Ovary (tissue), 3 donors: ENCODE results near the gene C16orf95.

Source experiments
- POLR2A ChIP-seq: fragments of 450-650 bp; IDR thresholded peaks from one replicate; pipeline ENCODE4 v1.6.1; 2017; ENCODE audit warnings: antibody characterized with exemption, mild to moderate bottlenecking, moderate library complexity
- TF ChIP-seq, protein P1 (sequence below), 3 donors: fragments of 450-650 bp in 2 of 3; fragments of 200-600 bp in 1 of 3; IDR thresholded peaks; one replicate each; pipeline versions ENCODE4 v1.5.1 to v1.8.0; 2016 to 2022; ENCODE audit warnings: antibody characterized with exemption in 3 of 3, mild to moderate bottlenecking in 1 of 3
- donor health status: DM: no; HTN: no; CAD: no.

DNA sequence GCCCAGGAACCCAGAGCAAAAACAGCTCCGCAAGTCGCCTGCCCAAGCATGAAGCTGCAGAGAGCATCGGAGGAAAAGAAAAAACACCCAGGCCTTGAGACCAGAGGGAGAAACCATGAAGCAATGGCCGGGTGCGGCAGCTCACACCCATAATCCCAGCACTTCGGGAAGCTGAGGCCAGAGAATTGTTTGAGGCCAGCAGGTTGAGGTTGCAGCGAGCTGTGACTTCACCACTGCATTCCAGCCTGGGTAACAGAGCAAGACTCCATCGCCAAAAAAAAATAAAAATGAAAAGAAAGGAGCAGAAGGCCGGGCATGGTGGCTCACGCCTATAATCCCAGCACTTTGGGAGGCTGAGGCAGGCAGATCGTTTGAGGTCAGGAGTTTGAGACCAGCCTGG lies 40.3 kb downstream of the C16orf95 start:
- TF ChIP-seq, protein P1, sequence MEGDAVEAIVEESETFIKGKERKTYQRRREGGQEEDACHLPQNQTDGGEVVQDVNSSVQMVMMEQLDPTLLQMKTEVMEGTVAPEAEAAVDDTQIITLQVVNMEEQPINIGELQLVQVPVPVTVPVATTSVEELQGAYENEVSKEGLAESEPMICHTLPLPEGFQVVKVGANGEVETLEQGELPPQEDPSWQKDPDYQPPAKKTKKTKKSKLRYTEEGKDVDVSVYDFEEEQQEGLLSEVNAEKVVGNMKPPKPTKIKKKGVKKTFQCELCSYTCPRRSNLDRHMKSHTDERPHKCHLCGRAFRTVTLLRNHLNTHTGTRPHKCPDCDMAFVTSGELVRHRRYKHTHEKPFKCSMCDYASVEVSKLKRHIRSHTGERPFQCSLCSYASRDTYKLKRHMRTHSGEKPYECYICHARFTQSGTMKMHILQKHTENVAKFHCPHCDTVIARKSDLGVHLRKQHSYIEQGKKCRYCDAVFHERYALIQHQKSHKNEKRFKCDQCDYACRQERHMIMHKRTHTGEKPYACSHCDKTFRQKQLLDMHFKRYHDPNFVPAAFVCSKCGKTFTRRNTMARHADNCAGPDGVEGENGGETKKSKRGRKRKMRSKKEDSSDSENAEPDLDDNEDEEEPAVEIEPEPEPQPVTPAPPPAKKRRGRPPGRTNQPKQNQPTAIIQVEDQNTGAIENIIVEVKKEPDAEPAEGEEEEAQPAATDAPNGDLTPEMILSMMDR (IDR thresholded peaks at IDR 0.05) = no peak
- no peak for TF ChIP-seq POLR2A
